HEK293T (cell line): ENCODE data around the gene HMGB2.

Experiments
- ARNT ChIP-seq: fragments of 450-650 bp; IDR thresholded peaks from 2 replicates; pipeline ENCODE4 v1.6.1; 2017; ENCODE audit warnings: mild to moderate bottlenecking
- BHLHE40 ChIP-seq: fragments of 450-650 bp; IDR thresholded peaks from 2 replicates; pipeline ENCODE4 v1.6.1; 2016; ENCODE audit warnings: mild to moderate bottlenecking, moderate library complexity, borderline replicate concordance
- CTBP1 ChIP-seq: fragments of 450-650 bp; IDR thresholded peaks from 2 replicates; pipeline ENCODE4 v1.6.1; 2016; ENCODE audit warnings: borderline replicate concordance
- ELF4 ChIP-seq: fragments of 450-650 bp; IDR thresholded peaks from 2 replicates; pipeline ENCODE4 v1.6.1; 2017; ENCODE audit warnings: antibody characterized with exemption
- FOXA1 ChIP-seq: fragments of 450-650 bp; IDR thresholded peaks from 2 replicates; pipeline ENCODE4 v1.6.1; 2016; ENCODE audit warnings: mild to moderate bottlenecking
- FOXM1 ChIP-seq: fragments of 450-650 bp; IDR thresholded peaks from 2 replicates; pipeline ENCODE4 v1.6.1; 2017; ENCODE audit warnings: mild to moderate bottlenecking, borderline replicate concordance
- HDGF ChIP-seq: fragments of 450-650 bp; IDR thresholded peaks from 2 replicates; pipeline ENCODE4 v1.6.1; 2017; ENCODE audit warnings: antibody characterized with exemption, borderline replicate concordance
- L3MBTL2 ChIP-seq: fragments of 450-650 bp; conservative IDR thresholded peaks from 2 replicates; pipeline ENCODE4 v1.6.1; 2016; ENCODE audit warnings: mild to moderate bottlenecking
- LEF1 ChIP-seq: fragments of 450-650 bp; IDR thresholded peaks from 2 replicates; pipeline ENCODE4 v1.6.1; 2017; ENCODE audit warnings: mild to moderate bottlenecking, borderline replicate concordance
- SP1 ChIP-seq: fragments of 450-650 bp; IDR thresholded peaks from 2 replicates; pipeline ENCODE4 v1.6.1; 2017
- SUZ12 ChIP-seq: fragments of 450-650 bp; IDR thresholded peaks from 2 replicates; pipeline ENCODE4 v1.6.1; 2016; ENCODE audit warnings: mild to moderate bottlenecking
- TARDBP ChIP-seq: fragments of 450-650 bp; IDR thresholded peaks from 2 replicates; pipeline ENCODE4 v1.6.1; 2016
- ZNF384 ChIP-seq: fragments of 450-650 bp; IDR thresholded peaks from 2 replicates; pipeline ENCODE4 v1.6.1; 2016
- TF ChIP-seq, protein P1 (sequence below): fragments of 450-650 bp; IDR thresholded peaks from 2 replicates; pipeline ENCODE4 v1.6.1; 2016

GRCh38 chr4:173347467-173347866, 13.3 kb upstream of the HMGB2 start:
- TF ChIP-seq SUZ12, result no peak
- TF ChIP-seq ZNF384, result no peak
- TF ChIP-seq HDGF, result no peak
- TF ChIP-seq BHLHE40, result no peak
- TF ChIP-seq L3MBTL2, result no peak
- TF ChIP-seq ARNT, result no peak
- no peak for TF ChIP-seq FOXM1
- TF ChIP-seq TARDBP, result no peak
- TF ChIP-seq FOXA1, result no peak
- TF ChIP-seq SP1, result no peak
- TF ChIP-seq ELF4, result no peak
- no peak for TF ChIP-seq LEF1
- TF ChIP-seq, protein P1, sequence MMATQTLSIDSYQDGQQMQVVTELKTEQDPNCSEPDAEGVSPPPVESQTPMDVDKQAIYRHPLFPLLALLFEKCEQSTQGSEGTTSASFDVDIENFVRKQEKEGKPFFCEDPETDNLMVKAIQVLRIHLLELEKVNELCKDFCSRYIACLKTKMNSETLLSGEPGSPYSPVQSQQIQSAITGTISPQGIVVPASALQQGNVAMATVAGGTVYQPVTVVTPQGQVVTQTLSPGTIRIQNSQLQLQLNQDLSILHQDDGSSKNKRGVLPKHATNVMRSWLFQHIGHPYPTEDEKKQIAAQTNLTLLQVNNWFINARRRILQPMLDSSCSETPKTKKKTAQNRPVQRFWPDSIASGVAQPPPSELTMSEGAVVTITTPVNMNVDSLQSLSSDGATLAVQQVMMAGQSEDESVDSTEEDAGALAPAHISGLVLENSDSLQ, result no peak
- TF ChIP-seq CTBP1, result no peak
